ENCODE data around the gene MGMT. TPM values are rescaled to one million over a fixed set of nuclear protein-coding genes. Genes with fewer than 3 reads are reported as not detected.

Gene MGMT
- total RNA-seq, 1 donor from 2014 or later, result 20.8 TPM

DNA sequence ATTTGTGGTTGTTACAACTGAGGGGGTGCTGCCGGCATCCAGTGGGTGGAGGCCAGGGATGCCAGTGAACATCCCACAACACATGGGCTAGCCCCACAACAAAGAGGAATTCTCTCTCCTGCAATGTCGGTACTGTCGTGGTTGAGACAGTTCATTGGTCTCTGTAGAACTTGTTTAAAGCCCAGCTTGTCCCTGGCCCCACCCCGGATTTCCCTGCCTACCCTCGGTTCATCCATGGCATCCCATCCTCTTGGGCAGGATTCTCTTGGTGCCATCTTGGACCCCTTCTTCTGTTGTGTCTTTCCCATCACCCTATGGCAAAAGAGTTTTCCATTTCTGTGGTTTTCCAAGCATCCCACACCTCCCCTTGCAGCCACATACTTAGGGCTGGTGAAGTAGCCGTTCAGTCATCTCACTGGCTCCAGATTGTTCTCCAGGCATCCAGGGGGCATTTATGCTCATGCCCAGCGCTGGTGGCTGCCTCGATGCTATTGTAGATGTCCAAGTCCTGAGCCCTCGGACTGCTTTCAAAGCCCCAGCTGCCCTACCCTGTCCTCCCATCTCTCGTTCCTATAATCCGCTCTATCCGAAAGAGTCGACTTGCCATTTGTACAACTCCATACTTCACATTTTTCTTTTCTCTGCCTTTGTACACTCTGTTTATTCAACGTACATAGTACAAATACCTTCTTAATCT is 39.2 kb downstream of the MGMT start:
- Mint-ChIP-seq H3K27me3 (ENCODE audit: unreplicated experiment) (no peaks in the 10 kb centered on the region), H3K27ac (ENCODE audit: unreplicated experiment) (no peak overlapping the region), H3K4me1 (ENCODE audit: unreplicated experiment) (no peaks in the 10 kb centered on the region), H3K36me3 (ENCODE audit: unreplicated experiment) (no peaks in the 10 kb centered on the region), H3K4me3 (ENCODE audit: unreplicated experiment) (no peak overlapping the region), H3K9me3 (ENCODE audit: unreplicated experiment) (peaks cover 14% of the 10 kb centered on the region)
- TF ChIP-seq, protein P1, sequence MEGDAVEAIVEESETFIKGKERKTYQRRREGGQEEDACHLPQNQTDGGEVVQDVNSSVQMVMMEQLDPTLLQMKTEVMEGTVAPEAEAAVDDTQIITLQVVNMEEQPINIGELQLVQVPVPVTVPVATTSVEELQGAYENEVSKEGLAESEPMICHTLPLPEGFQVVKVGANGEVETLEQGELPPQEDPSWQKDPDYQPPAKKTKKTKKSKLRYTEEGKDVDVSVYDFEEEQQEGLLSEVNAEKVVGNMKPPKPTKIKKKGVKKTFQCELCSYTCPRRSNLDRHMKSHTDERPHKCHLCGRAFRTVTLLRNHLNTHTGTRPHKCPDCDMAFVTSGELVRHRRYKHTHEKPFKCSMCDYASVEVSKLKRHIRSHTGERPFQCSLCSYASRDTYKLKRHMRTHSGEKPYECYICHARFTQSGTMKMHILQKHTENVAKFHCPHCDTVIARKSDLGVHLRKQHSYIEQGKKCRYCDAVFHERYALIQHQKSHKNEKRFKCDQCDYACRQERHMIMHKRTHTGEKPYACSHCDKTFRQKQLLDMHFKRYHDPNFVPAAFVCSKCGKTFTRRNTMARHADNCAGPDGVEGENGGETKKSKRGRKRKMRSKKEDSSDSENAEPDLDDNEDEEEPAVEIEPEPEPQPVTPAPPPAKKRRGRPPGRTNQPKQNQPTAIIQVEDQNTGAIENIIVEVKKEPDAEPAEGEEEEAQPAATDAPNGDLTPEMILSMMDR (IDR thresholded peaks at IDR 0.05), result no peak
- no peak for DNase-seq (ENCODE audit: extremely low spot score, unreplicated experiment)

DNA sequence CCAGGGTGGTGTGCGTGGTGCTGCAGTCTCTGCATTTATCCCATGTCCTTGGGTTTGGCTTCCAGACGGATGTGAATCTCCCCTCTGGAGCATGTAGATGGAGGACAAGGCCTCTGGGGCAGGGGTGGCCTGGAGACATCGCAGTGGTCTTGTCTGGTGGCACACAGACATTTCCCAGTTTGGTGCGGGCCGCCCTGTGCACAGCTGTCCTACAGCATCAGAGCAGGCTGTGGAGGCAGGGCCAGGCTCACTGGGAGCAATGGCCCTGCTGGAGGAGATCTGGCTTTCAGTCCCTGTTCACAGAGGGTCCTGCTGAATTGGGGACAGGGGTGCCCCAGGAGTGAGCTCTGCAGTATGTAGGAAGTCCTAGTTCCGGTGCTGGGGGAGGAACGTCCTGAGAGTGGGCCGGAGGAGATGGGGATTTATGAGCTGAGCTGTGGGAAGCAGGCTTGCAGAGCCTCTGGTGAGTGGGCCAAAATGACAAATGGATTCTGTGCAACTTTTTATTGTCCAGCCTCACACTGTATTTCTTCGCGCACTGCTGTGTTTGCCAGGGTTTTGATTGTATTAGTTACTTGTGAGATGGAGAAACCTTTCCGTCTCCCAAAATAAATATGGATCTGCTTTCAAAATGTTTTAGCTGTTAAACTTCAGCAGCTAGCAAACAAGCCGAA is 40.3 kb downstream of the MGMT start:
- TF ChIP-seq, protein P1 (IDR thresholded peaks at IDR 0.05), result no peak
- Mint-ChIP-seq H3K27me3 (ENCODE audit: unreplicated experiment) (no peaks in the 10 kb centered on the region), H3K4me3 (ENCODE audit: unreplicated experiment) (no peak overlapping the region), H3K9me3 (ENCODE audit: unreplicated experiment) (peaks cover 14% of the 10 kb centered on the region), H3K36me3 (ENCODE audit: unreplicated experiment) (no peaks in the 10 kb centered on the region), H3K4me1 (ENCODE audit: unreplicated experiment) (no peaks in the 10 kb centered on the region), H3K27ac (ENCODE audit: unreplicated experiment) (no peak overlapping the region)
- DNase-seq (ENCODE audit: extremely low spot score, unreplicated experiment), result no peak

DNA sequence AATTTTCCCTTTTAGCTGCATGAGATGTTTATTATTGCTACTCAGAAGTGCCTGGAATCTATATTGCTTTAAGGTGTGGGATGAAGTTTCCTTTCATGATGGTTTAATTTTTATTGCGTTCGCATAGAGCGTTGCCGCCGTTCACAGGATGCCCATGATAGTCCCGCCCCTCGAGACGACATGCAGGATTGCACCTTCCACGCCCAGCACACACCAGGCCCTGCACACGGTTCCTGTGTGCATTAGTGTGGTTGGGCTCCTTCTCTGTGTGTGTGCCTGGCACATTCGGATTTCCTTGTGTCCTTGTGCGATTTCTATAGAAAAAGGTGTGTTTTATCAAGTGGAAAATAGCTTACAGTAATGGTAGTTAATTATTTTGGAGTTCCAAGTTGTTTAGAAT is 42.1 kb downstream of the MGMT start:
- Mint-ChIP-seq H3K4me1 (ENCODE audit: unreplicated experiment) (no peaks in the 10 kb centered on the region), H3K36me3 (ENCODE audit: unreplicated experiment) (no peaks in the 10 kb centered on the region), H3K27ac (ENCODE audit: unreplicated experiment) (no peak overlapping the region), H3K4me3 (ENCODE audit: unreplicated experiment) (no peak overlapping the region), H3K9me3 (ENCODE audit: unreplicated experiment) (peaks cover 14% of the 10 kb centered on the region), H3K27me3 (ENCODE audit: unreplicated experiment) (no peaks in the 10 kb centered on the region)
- peak; percentile 68 for DNase-seq (ENCODE audit: extremely low spot score, unreplicated experiment)
- TF ChIP-seq, protein P1 (IDR thresholded peaks at IDR 0.05), result no peak

DNA sequence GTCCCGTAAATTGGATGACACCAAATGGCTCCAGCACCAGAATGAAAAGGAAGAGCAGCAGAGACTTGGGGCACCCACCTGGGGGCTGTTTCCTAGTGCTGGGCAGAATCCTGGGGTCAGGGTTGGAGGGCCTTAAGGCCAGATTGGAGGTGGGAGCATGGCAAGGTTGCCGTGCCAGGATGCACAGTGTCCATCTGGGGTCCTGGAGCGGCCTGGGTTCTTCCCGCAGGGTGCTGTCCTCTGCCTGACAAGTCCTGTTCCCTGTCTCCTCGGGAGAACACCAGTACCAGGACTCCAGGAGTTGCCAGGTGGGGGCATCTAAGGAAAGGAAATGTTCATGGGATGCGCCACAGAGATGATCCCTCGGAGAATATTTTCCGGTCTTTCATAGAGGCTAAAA is 42.8 kb downstream of the MGMT start:
- Mint-ChIP-seq H3K27me3 (ENCODE audit: unreplicated experiment) (no peaks in the 10 kb centered on the region), H3K4me3 (ENCODE audit: unreplicated experiment) (no peak overlapping the region), H3K36me3 (ENCODE audit: unreplicated experiment) (no peaks in the 10 kb centered on the region), H3K9me3 (ENCODE audit: unreplicated experiment) (peaks cover 14% of the 10 kb centered on the region), H3K4me1 (ENCODE audit: unreplicated experiment) (no peaks in the 10 kb centered on the region), H3K27ac (ENCODE audit: unreplicated experiment) (no peak overlapping the region)
- TF ChIP-seq, protein P1 (IDR thresholded peaks at IDR 0.05), result no peak
- DNase-seq (ENCODE audit: extremely low spot score, unreplicated experiment), result peak; percentile 64

DNA sequence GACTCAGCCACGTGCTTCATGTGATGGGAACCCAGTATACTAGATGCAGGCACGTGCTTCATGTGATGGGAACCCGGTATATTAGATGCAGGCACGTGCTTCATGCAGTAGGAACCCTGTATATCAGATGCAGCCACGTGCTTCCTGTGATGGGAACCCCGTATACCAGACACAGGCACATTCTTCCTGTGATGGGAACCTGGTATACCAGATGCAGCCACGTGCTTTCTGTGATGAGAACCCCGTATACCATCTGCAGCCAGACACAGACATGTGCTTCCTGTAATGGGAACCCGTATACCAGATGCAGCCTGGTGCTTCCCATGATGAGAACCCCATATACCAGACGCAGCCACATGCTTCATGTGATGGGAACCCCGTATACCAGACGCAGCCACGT is 44.0 kb downstream of the MGMT start:
- Mint-ChIP-seq H3K9me3 (ENCODE audit: unreplicated experiment) (peaks cover 8% of the 10 kb centered on the region), H3K27ac (ENCODE audit: unreplicated experiment) (no peak overlapping the region), H3K36me3 (ENCODE audit: unreplicated experiment) (no peaks in the 10 kb centered on the region), H3K4me3 (ENCODE audit: unreplicated experiment) (no peak overlapping the region), H3K27me3 (ENCODE audit: unreplicated experiment) (no peaks in the 10 kb centered on the region), H3K4me1 (ENCODE audit: unreplicated experiment) (no peaks in the 10 kb centered on the region)
- peak; percentile 57 for DNase-seq (ENCODE audit: extremely low spot score, unreplicated experiment)
- TF ChIP-seq, protein P1 (IDR thresholded peaks at IDR 0.05), result no peak
